GM12878 (cell line): ENCODE results near the gene RAB24. TPM values are rescaled to one million over a fixed set of nuclear protein-coding genes. Genes with fewer than 3 reads are reported as not detected.

Source experiments
- ATAC-seq: fragments of 200-7000 bp; cut with Tn5 transposase; 3 replicates; pipeline ENCODE4 v1.9.1; 2020; ENCODE audit warnings: mild to moderate bottlenecking, moderate library complexity
- BruUV-seq: library from RNA; stranded (reverse); fragments of 400-500 nt; replicated peaks from 2 replicates; lab custom pipeline; 2021; lab: Mats Ljungman, UMichigan
- CTCF ChIA-PET: fragments of 300-600 bp; sonication (Branson Sonifier 250); formaldehyde crosslinking; extraction: SDS; loops from one replicate; lab custom pipeline; 2021; ENCODE audit warnings: inconsistent platforms; lab: Yijun Ruan, JAX
- POLR2A ChIA-PET: fragments of 350-600 bp; formaldehyde crosslinking; extraction: SDS; loops from one replicate; lab custom pipeline; 2021; ENCODE audit warnings: inconsistent platforms; lab: Charles Lee
- RAD21 ChIA-PET: fragments of 300-600 bp; sonication (Branson Sonifier 250); formaldehyde crosslinking; loops from one replicate; lab custom pipeline; 2023; ENCODE audit warnings: antibody characterized with exemption; ENCODE audit not compliant: unreplicated experiment; lab: Charles Lee
- SMC1A ChIA-PET: fragments of 300-600 bp; sonication (Branson Sonifier 250); formaldehyde crosslinking; loops from one replicate; lab custom pipeline; 2023; ENCODE audit not compliant: unreplicated experiment, uncharacterized antibody; lab: Charles Lee
- DNase-seq: peaks from one replicate; pipeline ENCODE4 v3.0.0-alpha.2; 2011; ENCODE audit warnings: low read depth, low spot score
- FAIRE-seq: peaks from 3 replicates; lab custom pipeline; 2011; peaks lifted over from hg19 to GRCh38; lab: Jason Lieb, UNC
- H2AFZ ChIP-seq: 2 replicates; pipeline ENCODE4 v1.6.0; 2011; ENCODE audit warnings: low read depth, low read length, control low read depth; ENCODE audit not compliant: control insufficient read depth
- H3K27ac ChIP-seq: 2 replicates; pipeline ENCODE4 v1.5.1; 2011; ENCODE audit warnings: control low read depth; ENCODE audit not compliant: control insufficient read depth, insufficient read depth
- H3K27me3 ChIP-seq, 2 experiments: replicated peaks in 1 of 2; 2 replicates each; pipeline versions ENCODE4 v1.6.0 to v1.6.1; 2011; ENCODE audit warnings: low read length in 1 of 2; ENCODE audit not compliant: control insufficient read depth in 2 of 2, insufficient read depth in 2 of 2
- H3K36me3 ChIP-seq, 2 experiments: 2 replicates each; pipeline ENCODE4 v1.5.1; 2011; ENCODE audit warnings: low read length in 1 of 2; ENCODE audit not compliant: control insufficient read depth in 2 of 2, insufficient read depth in 2 of 2
- H3K4me1 ChIP-seq: 2 replicates; pipeline ENCODE4 v1.6.1; 2011; ENCODE audit warnings: mild to moderate bottlenecking, low read length, moderate library complexity, mixed read lengths; ENCODE audit not compliant: control insufficient read depth, insufficient read depth
- H3K4me2 ChIP-seq: 2 replicates; pipeline ENCODE4 v1.6.0; 2011; ENCODE audit warnings: control low read depth; ENCODE audit not compliant: control insufficient read depth, insufficient read depth
- H3K4me3 ChIP-seq: fragments of 200-600 bp; sonication (generic); 2 replicates; pipeline ENCODE4 v1.5.1; 2016
- H3K79me2 ChIP-seq: 2 replicates; pipeline ENCODE4 v1.6.0; 2011; ENCODE audit warnings: low read length; ENCODE audit not compliant: control insufficient read depth, insufficient read depth
- H3K9ac ChIP-seq: 2 replicates; pipeline ENCODE4 v1.8.0; 2011; ENCODE audit warnings: low read length, control low read depth, mixed read lengths; ENCODE audit not compliant: control insufficient read depth, insufficient read depth
- H3K9me3 ChIP-seq: replicated peaks from 3 replicates; pipeline ENCODE4 v1.5.1; 2011; ENCODE audit warnings: mild to moderate bottlenecking, low read length; ENCODE audit not compliant: control insufficient read depth, insufficient read depth
- H4K20me1 ChIP-seq: 2 replicates; pipeline ENCODE4 v1.6.0; 2011; ENCODE audit not compliant: control insufficient read depth, insufficient read depth
- MYC ChIP-seq: IDR thresholded peaks from 2 replicates; pipeline ENCODE4 v1.6.1; 2011; ENCODE audit warnings: mild to moderate bottlenecking, low read length, moderate library complexity, inconsistent platforms; ENCODE audit not compliant: insufficient read depth, insufficient replicate concordance, insufficient read length, severe bottlenecking
- NR2F1 ChIP-seq: fragments of 450-650 bp; conservative IDR thresholded peaks from 2 replicates; pipeline ENCODE4 v1.6.1; 2017; ENCODE audit warnings: mild to moderate bottlenecking
- POLR2A ChIP-seq: IDR thresholded peaks from 2 replicates; pipeline ENCODE4 v1.6.1; 2011; ENCODE audit warnings: low read depth, mild to moderate bottlenecking, low read length
- RB1 ChIP-seq: fragments of 450-650 bp; formaldehyde crosslinking; IDR thresholded peaks from 2 replicates; pipeline ENCODE4 v1.6.1; 2017; ENCODE audit warnings: mild to moderate bottlenecking, borderline replicate concordance
- SIN3A ChIP-seq: IDR thresholded peaks from 2 replicates; pipeline ENCODE4 v1.6.1; 2012; ENCODE audit warnings: low read depth, low read length, improper control_type of control experiment
- STAT1 ChIP-seq: fragments of 450-650 bp; conservative IDR thresholded peaks from 2 replicates; pipeline ENCODE4 v1.6.1; 2014; ENCODE audit warnings: antibody characterized with exemption, mild to moderate bottlenecking
- WGBS: methylation state at CpG from one replicate; pipeline ENCODE4 v1.1.6; 2016; ENCODE audit warnings: low lambda C conversion rate; ENCODE audit not compliant: insufficient replicate concordance, insufficient coverage; ENCODE audit errors: missing lambda C conversion rate; 5-methylcytosine and 5-hydroxymethylcytosine counted together
- in situ Hi-C: fragments of 300-500 bp; cut with MboI; formaldehyde crosslinking; loops from 9 replicates; pipeline ENCODE4 v1.14.3; 2018; ENCODE audit warnings: mixed read lengths
- intact Hi-C: fragments of 100-400 bp; cut with micrococcal nuclease; formaldehyde crosslinking; loops from one replicate; pipeline ENCODE4 v1.14.2; 2022; ENCODE audit not compliant: unreplicated experiment
- polyA plus RNA-seq, 11 experiments: library from polyadenylated mRNA; depleted of rRNA in 4 of 11; unstranded in 6 of 11; stranded (reverse) in 5 of 11; fragments of >200 nt; fragmentation: Nextera tagmentation in 4 of 11; fragmentation: Illumina TruSeq in 1 of 11; extraction: Ambion mirVana in 4 of 11; extraction: Trizol in 1 of 11; gene quantifications; 1 replicate in 1 of 11; 2 replicates in 10 of 11; pipeline versions ENCODE4 v1.2.1 to v1.2.3, GENCODE V29; 2011 to 2016; ENCODE audit warnings: inconsistent platforms in 2 of 11, missing spikeins in 2 of 11, low read depth in 1 of 11
- total RNA-seq, 4 experiments: library from RNA; depleted of rRNA in 3 of 4; stranded (reverse); fragments of >200 nt in 3 of 4; fragmentation: Illumina TruSeq in 1 of 4; extraction: Trizol in 1 of 4; gene quantifications; 2 replicates each; pipeline versions ENCODE4 v1.2.1 to v1.2.3, GENCODE V29; 2013 to 2021

The RAB24 gene
- total and polyA plus RNA-seq, 10 of the 15 experiments (the other 5 are each of a cell fraction or from before 2014, with no cell fraction given) = 8.0 to 44.4 (median 24.4) TPM

DNA sequence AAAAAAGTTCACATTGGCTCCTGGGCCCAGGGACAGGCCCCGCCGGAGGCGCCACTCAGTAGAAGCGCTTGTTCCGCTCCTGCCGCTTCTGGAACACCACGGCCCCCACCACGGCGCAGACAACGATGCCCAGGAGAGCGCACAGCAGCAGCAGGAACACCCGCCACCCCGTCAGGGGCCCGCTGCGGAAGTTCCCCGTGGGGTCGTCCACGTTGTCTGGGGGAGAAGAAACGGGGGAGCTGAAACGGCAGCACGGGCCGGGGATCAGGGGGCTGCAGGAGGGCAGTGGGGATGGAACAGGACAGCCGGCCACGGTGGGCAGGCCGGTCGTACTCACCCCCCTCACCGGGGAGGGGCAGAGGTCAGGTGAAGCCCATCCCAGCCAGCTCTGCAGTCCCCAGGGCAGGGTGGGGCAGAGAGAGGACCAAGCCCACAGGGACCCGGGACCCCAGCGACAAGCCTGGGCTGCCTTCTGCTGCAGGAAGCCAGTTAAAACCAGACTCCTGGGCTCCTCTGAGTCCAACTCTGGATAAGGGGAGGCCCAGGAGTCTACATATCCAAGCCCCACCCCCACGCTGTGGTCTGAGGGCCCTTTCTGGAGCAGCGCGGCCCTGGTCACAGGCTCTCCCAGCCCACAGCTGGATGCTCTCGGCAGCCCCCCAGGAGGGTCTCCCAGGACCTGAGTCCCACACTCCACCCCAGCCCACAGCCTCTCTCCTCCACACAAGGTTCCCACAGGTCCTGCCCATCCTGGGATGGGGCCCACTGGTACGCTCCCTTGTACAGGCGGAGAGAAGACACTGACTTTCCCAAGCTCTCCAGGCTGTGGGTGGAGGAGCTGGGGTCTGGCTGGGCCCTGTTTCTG lies 28.7 kb upstream of the RAB24 start:
- FAIRE-seq = no peak
- Histone ChIP-seq H3K4me2 (no peak overlapping the region), H3K27me3 (no peaks in the 10 kb centered on the region), H3K9me3 (no peaks in the 10 kb centered on the region), H3K79me2 (no peaks in the 10 kb centered on the region), H3K4me3 (no peak overlapping the region)
- ATAC-seq = no peak
- CTCF ChIA-PET = interaction anchor here (0.5 kb wide), 1 partner anchor 169 kb away, joined by 3 read pairs; no protein-coding TSS in a partner anchor
- in situ Hi-C loops = no loop called here
- intact Hi-C loops = no loop called here
- 87% methylated on average over 34 of the region's 35 CpGs for WGBS
- TF ChIP-seq MYC (no peak), SIN3A (no peak), NR2F1 (no peak), RB1 (no peak)
- TF ChIP-seq, all 136 proteins: peak for 0
- ChIA-PET RAD21 (no interaction called here), POLR2A (no interaction called here), SMC1A (no interaction called here)
- Histone ChIP-seq H3K9ac (no peak overlapping the region), H2AFZ (no peak overlapping the region), H4K20me1 (no peaks in the 10 kb centered on the region; the same call in 1 of the 2 replicates), H3K4me1 (no peaks in the 10 kb centered on the region), H3K27ac (no peak overlapping the region), H3K36me3 (peaks cover 21 to 58% of the 10 kb centered on the region in 2 experiments)
- no TSS peak for BruUV-seq
- DNase-seq = no peak

GRCh38 chr5:177330991-177331842 lies 27.7 kb upstream of the RAB24 start:
- Histone ChIP-seq H3K4me1 (no peaks in the 10 kb centered on the region), H3K4me2 (no peak overlapping the region), H3K27ac (no peak overlapping the region), H2AFZ (no peak overlapping the region), H3K9ac (no peak overlapping the region), H3K36me3 (peaks cover 21 to 49% of the 10 kb centered on the region in 2 experiments), H3K79me2 (no peaks in the 10 kb centered on the region), H3K27me3 (no peaks in the 10 kb centered on the region), H4K20me1 (no peaks in the 10 kb centered on the region; the same call in 1 of the 2 replicates), H3K4me3 (no peak overlapping the region), H3K9me3 (no peaks in the 10 kb centered on the region)
- in situ Hi-C loops (no loop called here), intact Hi-C loops (no loop called here)
- DNase-seq (no peak), ATAC-seq (no peak), FAIRE-seq (no peak)
- 77% methylated on average over 26 of the region's 27 CpGs for WGBS
- SMC1A ChIA-PET = no interaction called here
- RAD21 ChIA-PET = no interaction called here
- no TSS peak for BruUV-seq
- POLR2A ChIA-PET = no interaction called here
- CTCF ChIA-PET = no interaction called here
- no peak for TF ChIP-seq STAT1
- 0 out of 2 replicates have a peak, but pooled peaks have one; percentile 32 for TF ChIP-seq POLR2A
